GM10266 (cell line): Measurements from ENCODE around the gene FBXO10.

Experiments
- DNase-seq: peaks from one replicate; pipeline ENCODE4 v3.0.0; 2012; ENCODE audit errors: extremely low spot score
- CTCF ChIP-seq: IDR thresholded peaks from 2 replicates; pipeline ENCODE4 v1.5.1; 2012; ENCODE audit warnings: mild to moderate bottlenecking, low read depth; ENCODE audit not compliant: control insufficient read depth, insufficient read depth; ENCODE audit errors: missing control alignments

The FBXO10 gene

GRCh38 chr9:37575921-37576721 lies at the start of gene FBXO10:
TSS of gene FBXO10 (minus strand) at chr9:37576380. CDS start at chr9:37541768, 34,612 bp downstream.
- DNase-seq: peak; percentile 76
- TF ChIP-seq CTCF: no peak

GRCh38 chr9:37625758-37626147 lies 49.6 kb upstream of the FBXO10 start:
- no peak for TF ChIP-seq CTCF
- no peak for DNase-seq

GRCh38 chr9:37625036-37625757 lies 49.0 kb upstream of the FBXO10 start:
- DNase-seq: no peak
- TF ChIP-seq CTCF: no peak

- DNase-seq: no peak
- TF ChIP-seq CTCF: no peak
Measured at GRCh38 chr9:37624073-37624472, 47.9 kb upstream of the FBXO10 start.

- DNase-seq: no peak
- TF ChIP-seq CTCF: no peak
Measured at GRCh38 chr9:37623267-37623666, 47.1 kb upstream of the FBXO10 start.

GRCh38 chr9:37622462-37622861 lies 46.3 kb upstream of the FBXO10 start:
- DNase-seq: no peak
- no peak for TF ChIP-seq CTCF

- DNase-seq: no peak
- no peak for TF ChIP-seq CTCF
Measured at GRCh38 chr9:37621273-37622121, 45.3 kb upstream of the FBXO10 start.
